Fibroblast of peridontal ligament (primary cell): ENCODE measurements around the gene HPX.
A peak's percentile ranks its signal among the peaks of the same experiment; 100 is the strongest.

Experiments
- DNase-seq: peaks from one replicate; pipeline ENCODE4 v3.0.0-alpha.2; 2010; ENCODE audit errors: extremely low read depth

Gene HPX

GRCh38 chr11:6459099-6459450, 18.3 kb upstream of the HPX start:
- DNase-seq = no peak

- DNase-seq = no peak
Measured at GRCh38 chr11:6458352-6459098, 17.7 kb upstream of the HPX start.

GRCh38 chr11:6457581-6458320, 17.0 kb upstream of the HPX start:
- DNase-seq = no peak

DNA sequence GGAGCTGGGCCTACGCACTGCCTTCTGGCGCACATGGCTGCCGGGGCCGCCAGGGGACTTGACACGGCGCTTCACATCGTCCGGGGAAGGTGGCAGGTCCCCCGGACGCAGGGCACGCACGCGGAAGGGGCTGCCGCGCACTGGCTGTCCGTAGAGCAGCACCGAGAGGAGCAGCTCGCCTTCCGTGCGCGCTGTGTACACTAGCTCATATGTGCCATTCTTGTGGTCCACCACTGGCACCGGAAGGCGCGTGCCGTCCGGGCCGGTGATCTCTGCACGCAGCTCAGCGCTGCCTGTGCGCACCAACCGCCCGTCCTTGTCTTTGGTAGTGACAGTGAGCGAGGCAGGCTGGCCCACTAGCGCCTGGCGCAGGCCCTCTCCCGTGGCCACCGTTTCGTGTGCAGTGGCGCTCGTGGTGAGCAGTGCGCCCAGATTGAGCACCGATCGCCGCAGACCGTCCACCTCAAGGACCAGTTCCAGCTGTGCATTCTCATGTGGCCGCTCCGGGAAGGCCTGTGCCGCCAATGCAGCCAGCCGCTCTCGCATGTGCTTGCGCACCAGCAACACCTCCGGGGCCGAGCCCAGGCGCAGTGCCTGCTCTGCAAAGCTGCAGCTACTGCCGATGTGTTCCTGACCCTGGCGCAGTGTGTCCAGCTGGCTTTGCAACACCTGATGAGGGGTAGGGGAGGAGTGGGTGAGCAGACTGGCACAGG, 15.7 kb upstream of the HPX start:
- no peak for DNase-seq

- no peak for DNase-seq
Measured at GRCh38 chr11:6455070-6455469, 14.3 kb upstream of the HPX start.

DNA sequence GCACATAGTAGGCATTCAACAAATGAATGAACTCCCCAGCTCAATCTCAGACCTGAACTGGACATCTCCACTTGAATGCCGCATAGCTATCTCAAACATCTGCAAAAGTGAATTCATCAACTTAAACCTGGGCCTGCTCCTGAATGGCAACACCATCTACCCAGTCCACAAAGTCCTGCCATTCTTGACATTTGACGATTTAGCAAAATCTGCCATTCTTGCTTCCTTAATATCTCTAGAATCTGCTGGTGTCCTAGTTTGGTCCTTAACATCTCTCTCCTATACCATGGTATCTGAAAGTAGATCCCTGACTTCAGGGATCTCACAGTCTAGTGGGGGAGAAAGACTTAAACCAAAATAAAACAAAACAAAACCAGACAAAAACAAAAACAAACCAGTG, 12.4 kb upstream of the HPX start:
- no peak for DNase-seq

GRCh38 chr11:6452219-6452618, 11.4 kb upstream of the HPX start:
- DNase-seq = peak; percentile 82

DNA sequence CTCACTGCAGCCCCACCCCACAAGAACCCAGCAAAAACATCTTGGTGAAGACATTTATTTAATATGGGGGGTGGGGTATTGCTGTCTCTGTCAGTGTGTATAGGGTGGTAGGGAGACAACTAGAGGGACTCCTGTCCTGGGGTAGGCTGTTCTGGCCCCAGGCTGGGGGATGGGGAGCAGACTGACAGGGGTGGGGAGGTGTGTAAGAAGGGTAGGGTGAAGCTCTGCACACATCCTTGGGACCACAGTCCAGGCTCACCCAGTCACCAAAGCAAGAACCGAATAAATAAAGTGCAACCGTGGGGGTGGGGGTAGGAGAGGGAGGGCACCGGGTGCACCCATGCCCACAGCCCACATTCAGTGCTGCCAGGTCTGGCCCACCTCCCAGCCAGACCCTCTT, 7.8 kb upstream of the HPX start:
- DNase-seq = no peak

DNA sequence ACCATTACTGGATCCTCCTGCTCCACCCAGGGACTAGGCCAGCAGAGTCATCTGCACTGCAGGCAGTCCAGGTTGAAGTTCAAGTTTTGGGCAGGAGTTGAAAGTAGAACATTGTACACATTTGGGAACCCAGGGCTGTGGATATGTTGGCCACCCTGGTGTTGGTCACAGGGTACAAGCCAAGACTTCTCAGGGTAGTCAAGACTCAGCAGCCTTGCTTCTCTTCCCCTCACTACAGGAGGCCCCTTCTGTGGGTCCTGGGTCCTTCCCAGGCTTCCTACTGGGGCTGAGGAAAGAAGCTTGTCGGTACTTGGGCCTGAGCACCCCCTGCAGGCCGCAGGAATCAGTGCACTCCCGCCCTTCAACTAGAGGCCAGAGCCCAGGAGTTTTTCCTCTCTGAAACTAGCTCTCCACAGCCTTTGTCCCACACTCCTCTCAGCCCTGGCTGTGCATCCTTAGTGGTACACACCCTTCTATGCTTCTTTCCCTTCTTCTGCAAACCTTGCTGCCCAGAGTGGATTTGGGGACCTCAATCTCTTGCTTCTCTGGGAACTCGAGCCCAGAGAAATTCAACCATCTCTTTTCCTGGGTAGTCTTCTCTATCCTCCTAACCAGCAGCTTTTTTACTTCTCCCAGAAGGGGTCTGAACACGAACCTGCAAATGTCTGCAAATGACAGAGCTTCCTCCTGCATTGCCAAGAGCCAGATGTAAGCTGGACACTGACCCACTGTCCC, 2.6 kb upstream of the HPX start:
- DNase-seq = peak; percentile 55

DNA sequence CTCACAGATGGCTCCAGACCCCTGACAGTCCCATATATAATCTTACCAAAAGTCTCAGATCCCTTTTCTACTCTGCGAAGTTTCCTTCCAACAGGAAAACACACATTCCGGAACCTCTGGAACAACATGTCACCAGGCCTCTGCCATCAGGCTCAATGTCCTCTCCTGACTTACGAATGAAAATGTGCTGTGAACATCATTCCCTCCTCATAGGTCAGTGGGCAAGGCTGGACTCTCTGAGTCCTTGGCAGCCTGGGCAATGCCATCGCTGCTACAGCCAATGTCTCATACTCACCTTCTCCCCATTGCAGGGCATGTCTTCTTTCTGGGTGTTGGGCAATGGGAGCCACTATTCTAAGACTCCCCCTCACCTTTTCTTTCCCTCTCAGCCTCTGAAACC, 1.7 kb upstream of the HPX start:
- DNase-seq = no peak

DNA sequence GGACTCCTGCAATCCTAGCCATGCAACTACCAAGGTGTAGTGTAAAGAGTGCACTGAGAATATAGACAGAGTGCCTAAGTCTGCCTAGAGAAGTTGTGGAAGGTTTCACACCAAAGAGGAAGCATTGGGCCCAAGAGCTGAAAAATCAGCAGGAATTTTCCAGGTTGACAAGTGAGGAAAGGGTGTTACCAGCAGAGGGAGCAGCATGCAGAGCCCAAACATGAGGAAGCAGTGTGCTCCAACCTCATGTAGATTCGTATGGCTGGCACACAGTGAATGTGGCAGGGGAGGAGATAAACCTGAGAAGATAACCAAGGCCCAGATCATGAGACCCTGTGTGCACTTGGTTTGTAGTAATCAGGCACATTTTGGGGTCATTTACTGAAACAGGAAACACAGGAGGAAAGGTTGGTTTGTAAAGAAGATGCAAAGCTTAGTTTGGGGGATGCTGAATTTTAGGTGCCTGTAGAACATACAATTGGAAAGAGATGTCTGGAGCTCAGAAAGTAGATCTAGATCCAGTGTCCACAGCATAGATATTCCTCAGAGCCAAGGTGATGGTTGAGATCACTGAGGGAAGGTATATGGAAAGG, 1.7 kb downstream of the HPX start:
- peak; percentile 66 for DNase-seq

GRCh38 chr11:6437993-6438392, 2.8 kb downstream of the HPX start:
- no peak for DNase-seq

- no peak for DNase-seq
Measured at GRCh38 chr11:6437423-6437822, 3.4 kb downstream of the HPX start.

- DNase-seq = no peak
Measured at GRCh38 chr11:6433998-6434660, 6.7 kb downstream of the HPX start.

DNA sequence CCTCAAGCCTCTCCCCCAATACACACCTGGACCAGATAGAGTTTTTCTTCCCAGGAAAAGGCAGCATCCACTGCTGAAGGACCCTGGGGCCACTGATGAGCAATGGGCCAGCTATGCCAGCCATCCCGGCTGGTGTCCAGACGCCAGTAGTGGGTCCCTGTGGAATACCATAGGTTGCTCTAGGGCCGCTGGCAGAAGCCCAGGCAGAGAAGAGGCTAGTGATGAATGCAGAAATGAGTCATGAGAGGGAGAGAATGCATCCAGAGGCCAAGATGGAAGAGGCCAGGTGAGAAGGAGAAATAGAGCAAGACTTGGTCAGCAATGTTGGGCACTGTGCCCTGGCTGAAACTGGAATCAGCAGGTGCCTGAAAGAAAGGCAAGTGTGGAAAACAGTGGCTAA, 8.9 kb downstream of the HPX start:
- DNase-seq = peak; percentile 62

- DNase-seq = no peak
Measured at GRCh38 chr11:6427516-6427915, 13.3 kb downstream of the HPX start.

DNA sequence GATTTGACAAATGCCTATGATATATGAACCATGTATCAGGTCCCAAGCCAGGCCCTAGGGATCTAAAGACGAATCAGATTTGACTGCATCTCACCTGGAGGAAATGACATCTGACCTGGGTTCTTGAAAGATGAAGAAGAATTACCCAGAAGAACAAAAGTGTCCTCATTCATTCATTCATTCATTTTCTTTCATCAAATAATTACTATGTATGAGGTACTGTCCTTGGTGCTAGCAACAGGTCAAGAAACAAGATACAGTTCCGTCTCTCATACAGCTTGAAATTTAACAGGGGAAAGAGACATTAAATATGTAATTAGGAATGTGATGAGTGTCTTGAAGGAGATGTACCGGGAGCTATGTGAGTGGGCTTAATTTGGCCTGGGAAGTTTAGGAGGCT, 20.1 kb downstream of the HPX start:
- DNase-seq = no peak

- DNase-seq = peak; percentile 37
Measured at GRCh38 chr11:6419009-6419631, 21.7 kb downstream of the HPX start, which contains the start of gene APBB1. APBB1 (minus strand) TSS chr11:6419094; CDS start chr11:6411347, 7,747 bp downstream.

DNA sequence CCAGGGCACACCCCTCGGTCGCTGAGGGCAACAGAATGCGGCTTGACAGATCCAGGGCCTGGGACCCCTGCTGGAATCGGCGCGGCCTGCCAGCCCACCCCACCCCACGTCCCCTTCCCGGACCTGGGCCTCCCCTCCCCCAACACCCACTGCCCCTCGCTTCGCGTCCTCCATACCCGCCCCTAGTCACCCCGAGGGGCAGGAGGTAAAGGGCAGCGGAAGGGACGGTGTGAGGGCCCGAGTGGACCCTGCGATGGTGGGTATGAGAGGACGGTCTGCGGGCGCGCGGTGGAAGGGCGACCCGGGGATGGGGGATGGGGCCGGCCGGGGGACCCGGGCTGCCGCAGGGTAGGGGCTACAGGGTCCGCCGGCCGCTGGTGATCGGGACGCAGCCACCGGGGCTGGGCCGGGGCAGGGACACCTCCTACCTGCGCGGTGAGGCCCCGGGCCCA, 22.2 kb downstream of the HPX start:
- DNase-seq = no peak

GRCh38 chr11:6417907-6418556, 22.8 kb downstream of the HPX start:
- no peak for DNase-seq
